Thymus (tissue), 11 donors: ENCODE results near the gene CRISP3. TPM values are rescaled to one million over a fixed set of nuclear protein-coding genes. Genes with fewer than 3 reads are reported as not detected.
"Not testable (repeated sequence)": the region's sequence is repeated elsewhere in the genome, so short reads cannot be mapped to it uniquely, and the experiment has no call there.

ENCODE experiments used
- DNase-seq, 9 donors: peaks; one replicate each; pipeline ENCODE4 v3.0.0-alpha.2; 2013; ENCODE audit warnings: low spot score in 9 of 9, low read depth in 6 of 9, missing footprints in 1 of 9
- H3K27ac ChIP-seq, 2 donors: one replicate each; pipeline ENCODE4 v1.5.1; 2013; ENCODE audit warnings: control low read depth in 1 of 2, low read depth in 1 of 2, low read length in 1 of 2, mild to moderate bottlenecking in 1 of 2, moderate library complexity in 1 of 2
- H3K27me3 ChIP-seq, 2 donors: one replicate each; pipeline ENCODE4 v1.5.1; 2013; ENCODE audit warnings: low read length in 1 of 2; ENCODE audit not compliant: control insufficient read depth in 2 of 2, insufficient read depth in 1 of 2
- H3K36me3 ChIP-seq, 2 donors: one replicate each; pipeline ENCODE4 v1.5.1; 2013; ENCODE audit warnings: low read length in 1 of 2, mild to moderate bottlenecking in 1 of 2, moderate library complexity in 1 of 2; ENCODE audit not compliant: control insufficient read depth in 2 of 2, insufficient read depth in 2 of 2
- H3K4me1 ChIP-seq, 2 donors: one replicate each; pipeline ENCODE4 v1.5.1; 2013; ENCODE audit warnings: low read length in 2 of 2; ENCODE audit not compliant: control insufficient read depth in 2 of 2, insufficient read depth in 2 of 2
- H3K4me3 ChIP-seq, 2 donors: one replicate each; pipeline ENCODE4 v1.5.1; 2013; ENCODE audit warnings: low read length in 2 of 2, control low read depth in 1 of 2, mild to moderate bottlenecking in 1 of 2
- H3K9me3 ChIP-seq, 2 donors: one replicate each; pipeline ENCODE4 v1.5.1; 2013; ENCODE audit warnings: low read length in 1 of 2, mild to moderate bottlenecking in 1 of 2; ENCODE audit not compliant: control insufficient read depth in 2 of 2, insufficient read depth in 1 of 2
- WGBS: extraction: QIAGEN DNeasy Blood & Tissue Kit; methylation state at CpG from one replicate; pipeline ENCODE4 v1.1.7; 2013; 5-methylcytosine and 5-hydroxymethylcytosine counted together
- polyA plus RNA-seq: library from polyadenylated mRNA; stranded (reverse); fragments of 200-250 nt; gene quantifications from one replicate; pipeline ENCODE4 v1.2.3, GENCODE V29; 2013
- total RNA-seq: library from RNA; stranded (reverse); fragments of 120-200 nt; gene quantifications from one replicate; pipeline ENCODE4 v1.2.4, GENCODE V29; 2013
- donor health status: healthy.

Gene CRISP3
- total and polyA plus RNA-seq, 2 donors: 0.48 to 1.1 TPM

GRCh38 chr6:49766762-49767161 lies 22.6 kb upstream of the CRISP3 start:
- no peak for DNase-seq

GRCh38 chr6:49764571-49765236 lies 20.5 kb upstream of the CRISP3 start:
- Histone ChIP-seq H3K9me3 (no peaks in the 10 kb centered on the region), H3K27me3 (no peaks in the 10 kb centered on the region)
- 92% methylated on average over 2 of the region's 2 CpGs for WGBS

More at GRCh38 chr6:49766762-49767161, 22.6 kb upstream of the CRISP3 start:
- WGBS: 91% methylated on average over 2 of the region's 2 CpGs
- Histone ChIP-seq H3K27ac (no peak overlapping the region), H3K4me3 (no peak overlapping the region), H3K9me3 (no peaks in the 10 kb centered on the region), H3K36me3 (no peaks in the 10 kb centered on the region), H3K27me3 (no peaks in the 10 kb centered on the region), H3K4me1 (no peaks in the 10 kb centered on the region)

GRCh38 chr6:49743429-49743828 lies 759 bp downstream of the CRISP3 start:
- no peaks in the 10 kb centered on the region for H3K9me3 ChIP-seq
- no peak overlapping the region for H3K4me3 ChIP-seq
- H3K27me3 ChIP-seq: no peaks in the 10 kb centered on the region
- no peak for DNase-seq
- H3K27ac ChIP-seq: no peak overlapping the region
- 97% methylated on average over 4 of the region's 4 CpGs for WGBS
- H3K4me1 ChIP-seq: no peaks in the 10 kb centered on the region
- H3K36me3 ChIP-seq: no peaks in the 10 kb centered on the region

More at GRCh38 chr6:49764571-49765236, 20.5 kb upstream of the CRISP3 start:
- no peak overlapping the region for H3K27ac ChIP-seq
- no peaks in the 10 kb centered on the region for H3K36me3 ChIP-seq
- no peaks in the 10 kb centered on the region for H3K4me1 ChIP-seq
- no peak for DNase-seq
- no peak overlapping the region for H3K4me3 ChIP-seq

- Histone ChIP-seq H3K4me3 (no peak overlapping the region), H3K27me3 (no peaks in the 10 kb centered on the region), H3K4me1 (no peaks in the 10 kb centered on the region), H3K27ac (no peak overlapping the region), H3K36me3 (no peaks in the 10 kb centered on the region), H3K9me3 (no peaks in the 10 kb centered on the region)
- DNase-seq: no peak
- 95% methylated on average over 2 of the region's 2 CpGs for WGBS
Measured at GRCh38 chr6:49739423-49739822, 4.8 kb downstream of the CRISP3 start.

- no peak overlapping the region for H3K27ac ChIP-seq
- no peak overlapping the region for H3K4me3 ChIP-seq
- H3K9me3 ChIP-seq: no peaks in the 10 kb centered on the region
- no peak for DNase-seq
- WGBS: 87% methylated on average over 4 of the region's 4 CpGs
- H3K36me3 ChIP-seq: no peaks in the 10 kb centered on the region
- H3K4me1 ChIP-seq: no peaks in the 10 kb centered on the region
- H3K27me3 ChIP-seq: no peaks in the 10 kb centered on the region
Measured at GRCh38 chr6:49736017-49736508, 8.1 kb downstream of the CRISP3 start.

GRCh38 chr6:49733680-49734079 lies 10.5 kb downstream of the CRISP3 start:
- no peak for DNase-seq
- H3K36me3 ChIP-seq: no peaks in the 10 kb centered on the region
- no peaks in the 10 kb centered on the region for H3K9me3 ChIP-seq
- 43% methylated on average over 2 of the region's 2 CpGs for WGBS
- H3K27me3 ChIP-seq: no peaks in the 10 kb centered on the region
- H3K4me3 ChIP-seq: no peak overlapping the region
- H3K27ac ChIP-seq: no peak overlapping the region
- no peaks in the 10 kb centered on the region for H3K4me1 ChIP-seq

- Histone ChIP-seq H3K9me3 (no peaks in the 10 kb centered on the region), H3K27ac (no peak overlapping the region), H3K4me1 (no peaks in the 10 kb centered on the region), H3K27me3 (no peaks in the 10 kb centered on the region), H3K4me3 (no peak overlapping the region), H3K36me3 (no peaks in the 10 kb centered on the region)
- WGBS: 91% methylated on average over 3 of the region's 3 CpGs
- no peak for DNase-seq
Measured at GRCh38 chr6:49732781-49733180, 11.4 kb downstream of the CRISP3 start.

GRCh38 chr6:49730251-49730650 lies 13.9 kb downstream of the CRISP3 start:
- Histone ChIP-seq H3K4me1 (no peaks in the 10 kb centered on the region), H3K36me3 (no peaks in the 10 kb centered on the region), H3K27me3 (no peaks in the 10 kb centered on the region), H3K9me3 (no peaks in the 10 kb centered on the region), H3K27ac (no peak overlapping the region), H3K4me3 (no peak overlapping the region)
- DNase-seq: no peak

GRCh38 chr6:49723917-49724316 lies 20.3 kb downstream of the CRISP3 start:
- 69% methylated on average over 4 of the region's 4 CpGs for WGBS

More at GRCh38 chr6:49723917-49724316, 20.3 kb downstream of the CRISP3 start:
- DNase-seq, H3K36me3 ChIP-seq, H3K4me1 ChIP-seq, H3K4me3 ChIP-seq, H3K9me3 ChIP-seq, H3K27me3 ChIP-seq, H3K27ac ChIP-seq: not testable (repeated sequence)
